ENCODE data around the gene DOK6.

Gene DOK6

DNA sequence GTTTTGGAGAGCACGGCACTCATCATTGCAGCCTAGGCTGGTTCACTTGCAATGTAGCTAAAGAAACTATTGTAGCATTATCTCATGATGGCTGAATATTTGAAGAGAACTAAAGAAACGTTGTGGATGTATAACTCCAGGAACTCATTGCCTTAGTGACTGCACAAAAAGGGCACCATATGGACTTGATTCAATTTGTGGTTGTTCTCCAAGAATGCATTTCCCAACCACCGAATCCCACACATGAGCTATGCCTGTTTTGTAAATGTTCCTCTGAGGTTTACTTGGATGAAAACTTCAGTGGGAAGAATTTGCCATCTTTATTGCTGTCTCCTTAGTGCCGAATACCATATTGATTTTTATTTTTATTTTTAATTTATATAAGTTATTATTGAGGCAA lies 43.5 kb downstream of the DOK6 start:
- DNase-seq, result no peak

DNA sequence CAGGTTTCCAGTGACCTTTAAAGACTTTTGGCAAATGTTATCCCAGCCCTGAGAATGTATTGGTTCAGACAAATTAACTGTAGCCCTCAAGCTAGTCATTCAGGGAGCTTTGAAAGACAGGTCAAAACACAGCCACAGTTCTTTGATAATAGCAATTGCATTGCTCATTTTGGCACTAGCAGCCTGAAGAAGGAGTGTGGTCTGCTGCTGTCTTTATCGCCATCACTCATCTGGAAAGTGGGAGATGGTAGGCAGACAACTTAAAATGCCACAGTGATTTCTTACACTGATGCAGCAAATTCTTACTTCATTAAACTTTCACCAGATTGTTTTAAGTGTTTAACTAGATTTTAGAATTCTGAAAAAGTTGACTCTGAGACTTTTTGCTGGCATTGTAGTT lies 47.2 kb downstream of the DOK6 start:
- DNase-seq, result no peak

DNA sequence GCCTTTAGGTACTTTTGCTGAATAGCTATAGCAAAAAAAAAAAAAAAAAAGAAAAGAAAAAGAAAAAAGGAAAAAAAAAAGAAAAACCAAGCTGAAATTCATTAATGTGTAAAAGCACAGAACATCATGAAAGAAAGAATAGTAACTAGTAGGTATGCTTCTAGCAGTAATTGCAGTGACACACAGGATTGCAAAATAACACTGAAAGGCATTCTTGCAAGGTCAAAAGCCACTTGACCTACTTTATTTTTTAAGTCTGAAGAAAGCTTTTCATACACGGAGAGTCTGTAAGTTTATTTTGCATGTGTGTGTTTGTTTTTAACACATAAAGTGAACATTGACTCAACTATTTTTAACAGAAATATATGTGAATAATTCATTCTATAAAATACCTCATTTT lies 54.4 kb downstream of the DOK6 start:
- DNase-seq, result no peak

DNA sequence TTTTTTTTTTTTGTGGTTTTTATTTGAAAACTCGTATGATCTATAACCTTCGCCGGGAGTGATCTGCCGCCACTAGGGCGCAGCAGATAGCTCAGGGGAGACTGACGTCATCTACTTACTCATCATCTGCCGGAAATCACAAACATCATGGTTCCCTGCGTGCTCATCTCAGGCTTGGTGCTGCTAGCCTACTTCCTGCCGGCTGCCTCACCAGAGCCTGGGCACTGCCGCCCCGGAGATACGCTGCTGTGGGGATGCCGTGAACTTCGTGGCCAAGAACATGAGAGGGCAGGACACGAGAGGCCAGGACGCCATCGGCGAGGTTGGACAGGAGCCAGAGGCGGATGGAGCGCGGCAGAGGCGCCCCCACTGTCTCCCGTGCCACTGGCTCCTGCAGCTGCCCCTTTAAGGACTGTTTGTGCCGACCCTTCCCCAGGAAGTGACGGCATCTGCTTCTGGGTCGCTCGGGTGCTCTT lies 68.8 kb downstream of the DOK6 start:
- no peak for DNase-seq

DNA sequence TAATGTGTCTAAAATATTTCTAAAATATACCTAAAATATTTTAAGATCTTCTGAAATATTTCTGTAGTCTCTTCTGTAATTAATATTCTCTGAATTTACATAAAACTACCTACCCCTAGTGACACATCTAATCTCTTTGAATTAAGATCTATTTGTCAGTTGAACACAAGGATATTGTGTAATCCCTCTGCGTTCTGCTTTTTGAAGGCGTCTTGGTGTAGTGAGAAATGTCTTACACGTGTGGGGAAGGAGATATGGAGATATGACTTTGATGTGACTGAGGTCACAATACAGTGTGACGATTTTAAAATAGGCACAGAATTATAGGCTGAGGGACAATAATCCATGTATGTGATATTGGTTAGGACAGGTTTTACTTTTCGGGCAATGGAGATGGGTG lies 79.8 kb downstream of the DOK6 start:
- no peak for DNase-seq

DNA sequence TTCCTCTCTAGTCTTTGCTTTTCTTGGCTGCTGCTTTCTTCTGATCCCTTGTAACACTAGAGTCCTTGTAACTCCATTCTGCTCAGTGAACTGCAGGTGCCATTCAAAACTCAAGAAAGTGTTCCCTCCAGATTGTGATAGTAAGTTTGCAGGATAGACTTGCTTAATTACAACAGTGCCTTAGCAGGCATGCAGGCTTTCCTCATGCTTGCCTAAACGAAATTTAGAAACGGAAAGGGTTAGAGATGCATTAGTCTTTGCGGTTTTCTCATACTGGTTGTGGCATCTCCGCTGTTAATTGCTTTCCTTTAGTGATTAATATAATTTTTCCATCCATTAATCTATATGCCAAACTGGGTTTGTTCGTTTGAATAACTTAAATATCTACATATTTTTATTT lies 82.9 kb downstream of the DOK6 start:
- no peak for DNase-seq

DNA sequence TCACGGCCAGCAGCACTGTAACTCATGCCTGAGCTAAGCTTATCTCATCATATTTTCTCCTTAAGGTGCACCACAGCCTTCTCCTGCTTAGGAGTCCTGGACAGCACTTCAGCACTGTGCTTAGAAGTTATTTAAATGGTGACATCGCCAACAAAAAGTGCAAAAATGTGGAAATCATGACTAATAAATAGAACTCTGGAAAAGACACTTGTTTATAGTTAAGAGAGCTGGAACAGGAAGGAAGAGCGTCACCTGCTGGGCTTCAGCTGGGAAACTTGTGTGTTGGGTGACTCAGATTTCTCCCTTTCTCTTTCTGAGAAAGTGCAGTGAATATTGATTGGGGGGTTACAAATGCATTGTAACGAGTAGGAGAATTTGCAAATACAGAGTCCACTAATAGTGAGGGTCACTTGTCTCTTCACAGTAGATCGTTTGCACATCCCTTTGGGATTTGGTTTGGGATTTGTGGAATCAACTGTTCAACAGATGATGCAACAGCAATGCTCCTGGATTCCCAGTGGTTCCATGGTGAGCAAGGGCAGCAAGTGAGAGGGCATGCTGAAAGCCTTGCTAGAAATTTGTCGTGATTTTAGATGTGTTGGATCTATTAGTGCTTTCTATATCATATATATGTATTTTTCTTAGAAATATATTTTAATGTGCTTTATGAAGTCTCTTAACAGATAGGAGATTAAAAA lies 84.2 kb downstream of the DOK6 start:
- no peak for DNase-seq

DNA sequence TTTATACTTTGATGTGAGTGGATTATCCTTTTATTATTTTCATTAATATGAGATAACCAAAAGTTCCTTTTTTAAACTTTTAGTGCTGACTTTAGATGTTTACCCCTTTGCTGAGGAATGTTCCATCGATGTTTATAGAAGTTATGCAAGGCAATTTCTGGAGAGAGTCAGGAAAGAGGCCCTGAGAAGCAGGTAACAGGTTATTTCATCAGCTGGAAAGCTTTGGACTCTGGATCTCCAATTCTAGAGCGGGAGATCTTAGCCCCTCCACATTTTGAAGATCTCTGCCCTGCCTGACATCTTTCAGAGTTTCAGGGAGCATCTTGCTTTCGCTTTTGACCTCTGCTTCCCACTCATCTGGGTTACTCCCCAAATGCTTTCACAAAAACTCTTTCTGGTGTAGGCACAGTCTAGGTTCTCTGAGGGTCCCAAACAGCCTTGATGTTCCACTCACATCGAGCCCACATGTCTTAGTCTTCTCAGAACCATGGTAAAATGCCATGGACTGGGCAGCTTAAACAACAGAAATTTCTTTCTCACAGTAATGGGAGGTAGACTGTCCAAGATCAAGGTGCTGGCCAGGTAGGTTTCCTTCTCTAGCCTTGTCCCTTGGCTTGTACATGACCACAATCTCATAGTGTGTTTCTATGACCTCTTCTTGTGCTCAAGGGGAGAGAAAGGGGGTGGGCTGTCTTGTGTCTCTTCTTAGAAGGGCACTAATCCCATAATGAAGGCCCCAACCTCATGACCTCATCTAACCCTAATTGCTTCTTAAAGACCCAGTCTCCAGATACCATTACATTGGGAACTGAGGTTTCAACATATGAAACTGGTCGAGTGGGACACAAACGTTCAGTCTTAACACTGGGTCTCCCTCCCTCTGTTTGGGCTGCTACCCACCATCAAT lies 87.1 kb downstream of the DOK6 start:
- no peak for DNase-seq

DNA sequence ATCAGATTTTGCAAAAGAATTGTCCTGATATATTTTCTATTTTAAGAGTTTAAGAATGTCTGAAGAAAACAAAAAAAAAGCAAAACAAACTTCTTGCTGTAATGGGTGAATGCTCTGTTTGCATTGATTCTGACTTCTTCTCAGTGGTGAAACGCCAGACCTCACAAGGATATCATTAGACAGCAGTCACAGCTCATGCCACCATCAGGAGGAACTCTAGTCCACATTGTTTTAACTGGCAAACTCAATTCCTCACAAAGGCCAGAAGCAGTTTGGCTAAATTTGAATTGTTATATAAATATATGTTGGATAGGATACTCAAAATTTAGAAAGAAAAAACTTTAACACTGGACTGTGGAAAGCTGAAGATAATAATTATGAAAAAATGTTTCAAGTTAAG lies 89.4 kb downstream of the DOK6 start:
- DNase-seq, result no peak

DNA sequence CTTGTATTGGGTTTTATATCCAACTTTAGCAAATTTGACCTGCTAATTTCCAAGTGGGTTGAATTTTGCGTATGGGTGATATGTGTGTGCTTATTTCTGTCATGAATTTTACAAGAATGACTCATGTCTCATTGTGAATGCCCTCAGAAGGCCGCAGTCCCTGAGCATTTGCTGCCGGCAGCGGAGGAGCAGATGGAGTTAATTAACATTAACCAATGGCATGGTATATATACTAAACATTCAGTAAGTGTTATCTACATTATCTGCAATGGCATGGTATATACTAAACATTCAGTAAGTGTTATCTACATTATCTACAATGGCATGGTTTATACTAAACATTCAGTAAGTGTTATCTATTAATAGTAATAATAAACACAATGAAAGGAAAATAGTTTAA lies 90.1 kb downstream of the DOK6 start:
- no peak for DNase-seq

DNA sequence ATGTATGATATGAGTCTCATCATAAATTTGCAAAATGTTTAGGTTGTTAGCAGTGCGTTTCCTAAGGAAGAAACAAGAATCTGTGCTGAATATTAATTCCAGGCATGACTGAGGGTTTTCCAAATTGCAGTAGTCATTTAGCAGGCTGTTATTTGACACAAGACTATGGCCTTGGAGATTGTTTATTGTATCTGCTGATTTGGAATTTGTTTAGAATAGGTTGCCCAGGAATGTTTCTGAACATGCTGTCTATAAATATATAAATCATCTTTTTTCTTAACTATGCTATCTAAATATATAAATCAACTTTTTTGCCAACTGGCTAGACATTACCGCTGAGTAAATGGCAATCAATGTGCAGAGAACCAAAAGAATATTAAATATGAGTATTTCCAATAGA lies 90.9 kb downstream of the DOK6 start:
- DNase-seq, result no peak

DNA sequence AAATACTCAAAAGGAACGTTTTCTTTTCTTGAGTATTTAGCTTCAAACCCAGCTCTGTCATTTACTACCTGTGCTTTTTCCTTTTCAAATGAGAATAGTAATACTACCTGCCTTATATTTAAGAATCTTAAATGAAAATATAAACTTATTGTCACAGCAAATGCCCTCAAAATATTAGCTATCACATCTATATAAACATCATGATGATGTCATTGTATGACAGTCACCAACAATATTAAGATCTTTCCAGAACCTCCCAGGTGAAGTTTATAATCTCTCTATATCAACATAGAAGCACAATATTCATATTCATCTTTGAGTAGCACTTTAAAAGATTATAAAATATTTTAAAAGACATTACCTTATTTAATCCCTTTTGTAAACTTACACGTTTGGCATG lies 92.2 kb downstream of the DOK6 start:
- DNase-seq, result no peak

DNA sequence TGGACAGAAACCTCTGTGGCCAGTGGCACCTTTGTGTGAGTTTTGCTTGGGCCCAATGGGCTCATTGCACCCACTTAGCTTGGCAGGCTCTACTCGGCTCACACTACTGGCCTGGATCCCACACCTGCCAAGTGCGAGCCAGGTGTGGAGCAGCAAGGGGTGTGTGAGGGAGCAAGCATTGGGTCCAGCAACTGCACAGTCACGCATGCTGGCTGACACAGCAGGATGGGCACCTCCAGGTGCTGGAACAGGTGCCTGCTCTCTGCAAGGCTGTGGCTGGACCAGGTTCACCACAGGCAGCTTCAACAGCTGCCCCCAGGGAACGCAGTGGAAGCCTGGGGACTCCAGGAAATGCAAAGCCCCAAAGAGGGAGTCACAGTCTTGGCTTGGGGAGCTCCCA lies 94.2 kb downstream of the DOK6 start:
- no peak for DNase-seq

DNA sequence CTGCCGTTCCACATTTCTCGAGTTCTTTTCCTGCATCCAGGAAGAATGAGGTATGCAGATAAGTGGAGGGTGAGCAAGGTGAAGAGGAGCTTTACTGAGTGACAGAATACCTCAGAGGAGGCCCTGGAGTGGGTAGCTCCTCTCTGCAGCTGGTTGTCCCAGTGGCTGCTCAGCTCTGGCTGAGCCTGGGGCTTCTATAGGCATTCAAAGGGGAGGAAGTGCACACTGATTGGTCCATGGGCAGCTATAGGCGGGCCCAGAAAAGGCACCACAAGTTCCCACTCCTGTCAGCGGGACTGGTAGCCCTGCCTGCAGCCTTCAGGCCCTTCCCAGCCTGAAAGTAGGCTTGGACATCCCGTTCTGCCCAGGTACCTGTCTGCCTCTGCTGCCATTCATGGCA lies 94.7 kb downstream of the DOK6 start:
- DNase-seq, result no peak

DNA sequence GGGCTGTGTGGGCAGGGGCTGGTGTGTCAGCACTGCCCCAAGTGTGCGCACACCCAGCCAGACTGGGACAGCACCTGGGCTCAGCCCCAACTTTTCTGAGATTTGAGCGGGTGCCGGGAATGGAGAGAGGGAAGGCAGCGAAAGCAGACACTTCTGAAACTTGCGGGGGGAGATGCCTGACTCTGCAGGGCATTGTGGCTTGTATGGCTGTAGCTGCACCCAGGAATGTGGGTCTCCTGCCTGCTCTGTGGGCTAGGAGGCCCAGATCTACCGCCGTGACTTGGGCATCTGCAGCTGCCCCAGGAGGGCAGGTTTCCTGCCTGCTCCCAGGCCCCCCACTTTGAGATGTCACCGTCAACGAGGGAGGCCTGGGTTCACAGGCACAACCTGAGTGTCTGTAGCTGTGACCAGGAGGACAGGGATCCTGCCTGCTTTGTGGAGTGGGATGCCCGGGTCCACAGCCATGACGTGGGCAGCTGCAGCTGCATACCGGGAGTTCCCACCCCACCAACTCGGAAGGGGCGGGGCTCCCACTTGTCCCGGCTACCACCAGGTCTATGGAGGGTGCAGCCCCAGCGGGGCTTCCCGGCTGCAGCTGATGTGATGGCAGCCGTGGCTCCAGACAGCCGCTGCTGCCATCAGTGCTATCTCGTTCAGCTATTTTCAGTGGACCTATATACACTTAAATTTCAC lies 95.3 kb downstream of the DOK6 start:
- DNase-seq, result no peak

DNA sequence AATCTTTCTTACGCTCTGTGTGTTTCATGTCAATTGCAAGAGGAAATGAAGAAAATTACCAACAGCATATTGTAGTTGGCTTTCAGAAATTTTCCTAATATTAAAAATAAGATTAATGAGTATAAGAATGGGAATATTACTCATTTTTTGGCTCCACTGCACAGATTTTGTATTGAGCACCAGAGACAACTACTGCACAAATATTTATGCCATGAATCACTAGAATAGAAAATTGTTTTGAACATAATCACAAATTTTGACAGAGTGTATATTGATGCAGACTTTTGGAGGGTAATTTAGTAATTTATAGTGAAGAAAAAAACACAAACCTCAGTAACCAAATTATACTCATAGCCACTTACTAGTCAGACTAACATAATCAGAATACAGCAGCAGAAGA lies 118.3 kb downstream of the DOK6 start:
- DNase-seq, result no peak

DNA sequence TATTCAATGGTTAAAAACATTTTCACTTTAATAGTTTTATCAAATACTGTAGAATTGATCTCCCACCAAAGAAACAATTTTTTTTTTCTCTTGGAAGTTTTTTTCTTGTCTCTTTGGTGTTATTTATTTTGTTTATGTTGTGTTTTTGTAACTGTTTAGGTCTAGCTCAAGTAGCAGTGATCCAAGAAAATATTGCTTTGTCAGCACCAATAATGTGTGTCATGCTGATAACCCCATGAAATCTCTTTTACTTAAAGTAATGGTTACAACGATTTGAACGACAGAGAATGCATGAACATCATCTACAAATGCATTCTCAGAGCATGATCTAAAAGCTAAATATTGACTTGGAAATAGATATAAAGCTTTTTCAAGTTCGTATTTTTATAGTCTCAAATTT lies 122.9 kb downstream of the DOK6 start:
- no peak for DNase-seq

DNA sequence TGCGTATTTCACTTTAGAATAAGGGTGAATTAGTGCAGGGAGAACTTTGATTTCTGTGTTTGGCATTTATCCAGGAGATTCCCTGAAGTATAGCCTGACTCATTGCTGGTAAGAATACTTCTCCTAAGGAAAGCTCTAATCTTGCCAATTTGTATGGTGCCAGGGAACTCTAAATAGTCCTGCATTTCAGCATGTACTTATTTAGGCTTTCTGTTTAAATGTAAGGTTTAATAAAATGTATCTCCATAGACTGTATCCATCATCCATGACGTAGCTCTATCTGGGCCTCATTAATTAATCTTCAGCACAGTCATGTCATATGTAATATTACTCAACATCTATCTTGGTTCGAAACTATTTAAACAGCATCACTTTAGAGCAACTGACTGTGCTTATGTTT lies 127.7 kb downstream of the DOK6 start:
- no peak for DNase-seq

DNA sequence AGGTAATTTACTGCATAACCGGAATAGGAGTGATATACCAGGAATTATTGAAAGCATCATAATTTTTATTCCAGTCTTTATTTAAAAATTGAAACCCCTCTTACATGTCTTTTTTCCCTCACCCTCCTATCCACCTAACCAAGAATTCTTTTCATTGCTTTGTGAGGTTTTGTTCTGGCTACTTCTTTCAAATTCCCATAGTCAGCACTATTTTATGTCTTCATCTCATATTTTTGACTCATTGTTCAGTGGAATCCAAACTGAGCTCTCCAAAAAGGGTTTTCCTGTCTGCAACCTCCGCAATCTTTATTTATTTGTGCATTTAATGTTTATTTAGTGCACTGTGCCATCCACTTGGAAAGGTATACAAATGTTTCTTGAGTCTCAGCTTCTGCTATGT lies 128.5 kb downstream of the DOK6 start:
- no peak for DNase-seq

DNA sequence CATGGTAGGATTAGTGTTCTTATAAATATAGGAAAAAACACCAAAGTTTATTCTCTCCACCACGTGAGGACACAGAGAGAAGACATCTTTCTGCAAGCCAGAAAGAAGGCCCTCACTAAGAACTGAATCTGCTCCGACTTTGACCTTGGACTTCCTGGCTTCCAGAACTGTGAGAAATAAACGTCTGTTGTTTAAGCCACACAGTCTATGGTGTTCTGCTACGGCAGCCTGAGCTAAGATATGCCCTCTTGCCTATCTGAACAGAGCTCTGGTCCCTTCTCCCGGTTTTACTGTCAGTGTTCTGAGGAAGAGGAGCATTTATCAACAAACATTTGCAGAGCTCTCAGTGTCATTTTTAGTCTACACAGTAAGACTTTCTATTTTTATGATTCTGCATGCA lies 131.3 kb downstream of the DOK6 start:
- DNase-seq, result no peak

DNA sequence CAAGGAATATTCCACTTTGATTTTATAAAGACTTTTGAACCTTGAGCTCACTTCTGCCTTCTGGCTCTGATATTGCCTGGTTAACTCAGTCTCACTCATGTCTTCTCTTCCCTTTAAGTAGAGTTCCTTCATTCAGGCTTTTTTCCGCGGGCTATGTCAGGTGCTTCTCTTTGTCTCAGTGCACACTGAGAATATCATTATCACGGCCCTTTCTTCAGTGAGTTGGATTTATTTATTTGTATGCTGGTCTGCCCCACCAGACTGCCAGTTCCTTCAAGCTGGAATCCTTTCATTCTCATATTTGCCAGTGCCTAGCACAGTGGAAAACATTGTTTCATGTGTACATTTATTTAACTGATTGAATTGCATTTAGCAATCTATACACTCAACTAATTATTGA lies 136.5 kb downstream of the DOK6 start:
- no peak for DNase-seq

DNA sequence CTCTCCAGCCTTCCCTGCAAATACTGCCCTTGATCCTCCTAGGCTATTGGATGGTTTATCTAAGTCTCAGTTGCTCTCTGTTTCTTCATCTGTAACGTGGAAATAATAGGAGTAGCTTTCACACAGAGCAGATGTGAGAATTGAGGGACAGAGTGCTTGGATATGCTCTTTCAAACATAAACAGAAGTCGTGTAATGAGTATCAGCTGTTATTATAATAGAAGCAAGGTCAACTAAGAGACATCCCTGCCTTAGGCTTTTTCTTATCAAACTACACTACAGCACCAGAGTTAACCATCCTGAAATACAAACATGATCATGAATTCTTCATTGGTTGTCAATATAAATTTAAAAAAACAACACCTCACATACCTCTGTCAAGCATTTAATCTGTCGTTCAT lies 138.2 kb downstream of the DOK6 start:
- no peak for DNase-seq

DNA sequence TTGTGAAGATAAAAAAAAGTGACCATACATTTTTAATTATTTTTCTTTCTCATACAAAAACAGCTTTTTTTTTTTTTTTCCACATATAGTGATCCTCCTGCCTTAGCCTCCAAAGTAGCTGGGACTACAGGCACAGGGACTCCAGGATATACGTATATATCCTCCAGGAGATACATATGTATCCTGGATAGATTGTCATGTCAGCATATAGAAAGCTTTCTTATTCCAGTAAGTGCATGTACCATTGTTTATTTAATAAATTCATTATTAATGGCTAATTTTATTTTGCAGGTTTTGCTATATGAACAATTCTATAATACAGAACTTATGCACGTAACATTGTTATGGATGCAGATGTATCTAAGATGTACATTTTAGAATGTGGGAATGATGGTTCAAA lies 138.7 kb downstream of the DOK6 start:
- no peak for DNase-seq

DNA sequence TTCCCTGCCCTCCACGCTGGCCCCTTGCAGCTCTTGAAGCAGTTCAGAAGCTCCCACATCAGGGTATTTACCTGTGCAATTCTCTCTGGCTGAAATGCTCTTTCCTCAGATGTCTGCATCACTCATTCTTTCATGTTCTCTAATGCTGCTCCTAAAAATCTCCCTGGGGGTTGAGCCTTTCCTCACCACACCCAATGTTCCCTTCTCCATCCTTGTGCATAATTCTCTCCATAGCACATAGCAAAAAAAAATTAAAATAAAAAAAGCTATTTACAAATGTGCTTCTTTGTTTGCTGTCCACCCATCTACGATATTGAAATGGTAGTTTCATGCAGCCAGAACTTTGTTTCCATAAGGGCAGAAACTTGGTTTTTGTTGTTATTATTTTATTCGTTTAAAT lies 155.5 kb downstream of the DOK6 start:
- DNase-seq, result no peak

Measured in SHP77 (cell line).